KOPT-K1 (cell line): ENCODE measurements around the gene ASB10.

Experiments used
- H3K27ac ChIP-seq: fragments of 200-600 bp; sonication (generic); 2 replicates; pipeline ENCODE4 v1.5.1; 2016; ENCODE audit warnings: antibody characterized with exemption, mild to moderate bottlenecking, low read depth, low read length; ENCODE audit not compliant: poor library complexity, severe bottlenecking
- H3K36me3 ChIP-seq: fragments of 200-600 bp; sonication (generic); 2 replicates; pipeline ENCODE4 v1.5.1; 2017; ENCODE audit warnings: antibody characterized with exemption, mild to moderate bottlenecking, low read length, moderate library complexity; ENCODE audit not compliant: insufficient read depth
- H3K9me3 ChIP-seq: fragments of 200-600 bp; sonication (generic); 2 replicates; pipeline ENCODE4 v1.5.1; 2017; ENCODE audit warnings: antibody characterized with exemption, low read length, mild to moderate bottlenecking; ENCODE audit not compliant: insufficient read depth, poor library complexity, severe bottlenecking

The ASB10 gene

GRCh38 chr7:151201751-151202150 lies 14.7 kb upstream of the ASB10 start:
- no peak overlapping the region for H3K27ac ChIP-seq
- no peaks in the 10 kb centered on the region for H3K9me3 ChIP-seq
- H3K36me3 ChIP-seq = no peaks in the 10 kb centered on the region

DNA sequence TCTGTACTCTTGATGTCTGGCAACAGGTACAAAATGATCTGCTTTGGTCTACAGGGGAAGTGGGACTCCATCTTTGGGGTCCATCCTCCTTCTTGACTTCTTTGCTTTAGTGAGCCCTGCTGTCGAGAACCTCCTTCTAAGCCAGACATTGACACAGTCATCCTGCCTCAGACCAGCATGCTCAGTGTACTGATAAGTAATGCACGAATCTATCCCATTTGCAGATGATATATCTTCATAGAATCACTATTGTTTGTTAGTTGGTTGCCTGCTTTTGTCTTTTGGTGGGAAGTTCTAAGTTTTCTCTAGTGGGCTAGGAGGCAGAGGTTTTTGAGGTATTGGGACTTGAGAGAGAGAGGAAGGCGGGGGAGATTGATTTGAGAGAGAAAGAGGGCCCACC lies 14.3 kb upstream of the ASB10 start:
- Histone ChIP-seq H3K27ac (no peak overlapping the region), H3K9me3 (no peaks in the 10 kb centered on the region), H3K36me3 (no peaks in the 10 kb centered on the region)

DNA sequence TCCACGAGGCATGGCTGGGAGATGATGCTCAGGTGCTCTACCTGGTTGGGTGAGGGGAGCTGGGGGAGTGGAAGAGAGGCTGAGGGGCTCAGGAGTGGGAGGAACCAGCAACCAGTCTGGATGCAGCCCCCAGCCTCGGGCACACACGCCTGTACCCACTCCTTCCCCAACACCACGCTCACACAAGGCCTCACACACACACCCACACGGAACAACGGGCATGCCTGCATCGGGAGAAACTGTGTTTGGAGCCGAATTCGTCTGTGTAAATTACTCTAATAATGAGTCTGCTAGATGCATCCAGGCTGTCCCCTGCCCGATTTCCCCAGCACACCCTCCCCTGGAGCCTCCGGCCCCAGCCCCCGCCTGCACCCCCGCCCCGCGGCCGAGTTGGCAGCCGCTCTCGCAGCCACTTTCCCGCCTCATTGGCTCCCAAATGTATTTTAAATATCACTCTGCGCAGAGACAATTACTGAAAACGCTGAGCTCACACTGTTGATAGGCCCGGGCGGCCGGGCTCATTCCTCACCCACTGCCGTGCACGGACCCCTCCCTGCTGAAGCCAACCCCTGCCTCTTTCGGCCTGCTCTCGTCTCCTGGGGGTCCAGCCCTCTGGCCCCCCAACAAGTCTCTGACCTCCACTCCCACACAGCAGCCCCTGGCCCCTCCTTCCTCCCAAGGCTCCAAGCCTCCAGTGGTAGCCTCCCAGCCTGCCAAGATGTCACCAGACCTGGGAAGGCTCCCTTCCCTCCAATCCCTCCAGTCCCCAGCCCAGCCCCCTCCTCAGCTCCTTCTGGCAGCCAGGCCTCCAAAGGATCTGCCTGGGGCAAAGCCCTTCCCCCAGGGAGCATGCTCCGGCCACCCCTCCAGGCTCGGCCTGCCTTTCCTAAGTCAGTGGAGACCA lies 12.1 kb upstream of the ASB10 start:
- H3K9me3 ChIP-seq = no peaks in the 10 kb centered on the region
- H3K27ac ChIP-seq = no peak overlapping the region
- no peaks in the 10 kb centered on the region for H3K36me3 ChIP-seq

DNA sequence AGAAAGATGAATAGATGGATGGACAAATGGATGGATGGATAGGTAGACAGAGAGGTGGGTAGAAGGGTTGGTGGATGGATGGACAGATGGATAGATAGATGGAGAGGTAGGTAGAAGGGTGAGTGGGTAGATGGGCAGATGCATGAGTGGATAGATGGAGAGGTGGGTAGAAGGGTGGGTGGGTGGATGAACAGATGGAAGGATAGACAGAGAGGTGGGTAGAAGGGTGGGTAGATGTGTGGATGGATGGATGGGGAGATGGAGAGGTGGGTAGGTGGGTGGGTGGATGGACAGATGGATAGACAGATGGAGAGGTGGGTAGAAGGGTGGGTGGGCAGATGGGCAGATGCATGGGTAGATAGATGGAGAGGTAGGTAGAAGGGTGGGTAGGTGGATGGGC lies 10.9 kb upstream of the ASB10 start:
- Histone ChIP-seq H3K9me3 (no peaks in the 10 kb centered on the region), H3K36me3 (no peaks in the 10 kb centered on the region)

GRCh38 chr7:151195616-151196450 lies 8.8 kb upstream of the ASB10 start:
- H3K9me3 ChIP-seq = no peaks in the 10 kb centered on the region
- no peak overlapping the region for H3K27ac ChIP-seq
- no peaks in the 10 kb centered on the region for H3K36me3 ChIP-seq

More for the DNA sequence above, 10.9 kb upstream of the ASB10 start:
- no peak overlapping the region for H3K27ac ChIP-seq

DNA sequence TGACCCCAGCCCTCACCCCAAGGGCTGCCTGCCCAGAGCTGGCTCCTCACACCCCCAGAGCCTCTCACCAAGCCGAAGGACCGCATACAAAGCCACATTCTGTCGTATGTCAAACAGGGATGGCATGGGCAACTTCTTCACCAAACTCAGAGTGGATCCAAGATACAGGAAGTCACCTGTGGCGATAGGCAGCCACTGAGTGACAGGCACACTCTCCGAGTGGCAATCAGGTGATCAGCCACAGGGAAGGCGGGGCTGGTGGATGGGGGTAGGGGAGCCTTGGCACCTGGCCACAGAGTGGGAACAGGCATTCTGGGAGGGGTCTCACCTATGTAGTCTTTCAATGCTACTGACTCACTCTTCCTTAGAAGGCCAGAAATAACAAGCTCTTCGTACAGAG lies 7.1 kb upstream of the ASB10 start:
- Histone ChIP-seq H3K36me3 (no peaks in the 10 kb centered on the region), H3K27ac (no peak overlapping the region), H3K9me3 (no peaks in the 10 kb centered on the region)

- no peak overlapping the region for H3K27ac ChIP-seq
- no peaks in the 10 kb centered on the region for H3K9me3 ChIP-seq
- no peaks in the 10 kb centered on the region for H3K36me3 ChIP-seq
Measured at GRCh38 chr7:151193203-151193978, 6.3 kb upstream of the ASB10 start.

DNA sequence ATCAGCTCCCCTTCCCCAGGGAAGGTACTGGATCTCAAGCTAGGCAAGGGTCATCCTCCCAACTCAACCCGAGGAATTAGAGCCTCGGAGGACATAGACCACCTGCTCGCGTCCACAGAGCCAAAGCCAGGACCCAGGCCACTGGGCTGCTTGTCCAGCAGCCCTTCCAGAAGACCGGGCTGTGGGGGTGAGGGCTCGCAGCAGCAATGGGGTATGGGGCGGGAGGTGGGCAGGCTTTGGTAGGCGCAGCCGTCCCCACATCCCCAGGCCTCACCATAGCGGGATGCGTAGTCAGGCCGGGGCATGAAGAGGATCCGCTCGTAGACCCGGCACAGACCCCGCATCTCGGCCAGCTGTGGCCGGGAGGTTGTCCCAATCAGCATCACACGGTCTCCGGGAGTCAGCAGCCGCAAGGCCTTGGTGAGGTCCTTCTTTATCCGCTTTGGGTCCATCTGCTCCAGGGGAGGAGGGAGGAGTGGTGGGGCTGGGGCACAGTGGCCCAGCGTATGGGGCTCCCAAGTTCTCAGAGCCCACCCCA lies 5.0 kb upstream of the ASB10 start:
- H3K36me3 ChIP-seq = no peaks in the 10 kb centered on the region
- H3K9me3 ChIP-seq = no peaks in the 10 kb centered on the region
- H3K27ac ChIP-seq = no peak overlapping the region

- Histone ChIP-seq H3K36me3 (no peaks in the 10 kb centered on the region), H3K27ac (no peak overlapping the region), H3K9me3 (no peaks in the 10 kb centered on the region)
Measured at GRCh38 chr7:151191544-151191943, 4.5 kb upstream of the ASB10 start.

DNA sequence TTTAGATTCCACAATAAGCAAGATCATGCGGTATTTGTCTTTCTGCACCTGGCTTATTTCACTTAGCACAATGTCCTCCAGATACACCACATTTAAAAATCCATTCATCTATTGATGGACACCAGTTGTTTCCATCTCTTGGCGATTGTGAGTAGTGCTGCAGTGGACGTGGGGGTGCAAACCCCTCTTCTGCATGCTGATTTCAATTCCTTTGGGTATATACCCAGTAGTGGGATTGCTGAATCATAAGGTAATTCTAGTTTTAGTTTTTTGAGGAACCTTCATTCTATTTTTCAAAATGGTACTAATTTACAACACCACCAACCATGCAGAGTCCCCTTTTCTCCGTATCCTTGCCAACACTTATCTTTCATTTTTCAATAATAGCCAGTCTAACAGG lies 2.0 kb upstream of the ASB10 start:
- Histone ChIP-seq H3K9me3 (no peaks in the 10 kb centered on the region), H3K36me3 (no peaks in the 10 kb centered on the region), H3K27ac (no peak overlapping the region)

- no peaks in the 10 kb centered on the region for H3K36me3 ChIP-seq
Measured at GRCh38 chr7:151188252-151188542, 1.1 kb upstream of the ASB10 start.

DNA sequence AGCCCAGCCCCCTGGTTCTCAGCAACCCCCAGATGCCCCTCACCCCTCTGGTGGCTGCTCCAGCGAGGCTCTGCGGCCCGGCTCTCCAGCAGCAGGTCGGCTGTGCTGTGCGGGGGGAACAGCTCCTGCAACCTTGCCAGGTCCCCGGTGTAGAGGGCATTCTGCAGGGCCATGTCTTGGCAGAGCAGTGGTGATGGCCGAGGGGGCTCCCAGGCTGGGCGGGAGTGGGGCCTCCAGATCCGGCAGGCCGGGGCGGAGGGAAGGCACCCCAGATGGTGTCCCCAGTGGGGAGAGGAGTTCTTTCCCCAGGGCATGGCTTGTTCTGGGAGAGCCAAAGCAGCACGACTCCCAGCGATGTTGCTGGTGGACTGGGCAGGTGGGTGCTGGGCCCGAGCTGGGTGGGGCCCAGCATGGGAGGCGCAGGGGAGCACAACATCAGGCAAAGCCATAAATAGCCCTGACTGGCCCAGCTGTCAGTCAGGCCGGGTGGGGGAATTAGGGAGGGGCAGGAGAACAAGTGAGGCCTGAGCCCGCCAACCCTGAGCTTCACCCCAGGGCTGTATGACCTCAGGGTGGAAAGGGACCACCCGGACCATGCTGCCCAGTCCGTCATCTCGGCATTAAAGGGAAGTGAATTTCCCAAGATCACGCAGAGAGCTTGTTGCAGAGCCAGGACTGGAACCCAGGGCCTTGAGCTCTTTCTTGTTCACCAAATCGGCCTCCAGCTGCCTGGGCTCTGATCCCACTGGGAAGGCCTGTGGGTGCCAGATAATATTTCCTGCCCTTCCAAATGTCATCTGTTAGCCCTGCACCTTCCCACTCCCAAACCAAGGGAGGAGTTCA lies 580 bp upstream of the ASB10 start:
- Histone ChIP-seq H3K9me3 (no peaks in the 10 kb centered on the region), H3K36me3 (no peaks in the 10 kb centered on the region), H3K27ac (no peak overlapping the region)

More at GRCh38 chr7:151188252-151188542, 1.1 kb upstream of the ASB10 start:
- no peaks in the 10 kb centered on the region for H3K9me3 ChIP-seq
- H3K27ac ChIP-seq = no peak overlapping the region

DNA sequence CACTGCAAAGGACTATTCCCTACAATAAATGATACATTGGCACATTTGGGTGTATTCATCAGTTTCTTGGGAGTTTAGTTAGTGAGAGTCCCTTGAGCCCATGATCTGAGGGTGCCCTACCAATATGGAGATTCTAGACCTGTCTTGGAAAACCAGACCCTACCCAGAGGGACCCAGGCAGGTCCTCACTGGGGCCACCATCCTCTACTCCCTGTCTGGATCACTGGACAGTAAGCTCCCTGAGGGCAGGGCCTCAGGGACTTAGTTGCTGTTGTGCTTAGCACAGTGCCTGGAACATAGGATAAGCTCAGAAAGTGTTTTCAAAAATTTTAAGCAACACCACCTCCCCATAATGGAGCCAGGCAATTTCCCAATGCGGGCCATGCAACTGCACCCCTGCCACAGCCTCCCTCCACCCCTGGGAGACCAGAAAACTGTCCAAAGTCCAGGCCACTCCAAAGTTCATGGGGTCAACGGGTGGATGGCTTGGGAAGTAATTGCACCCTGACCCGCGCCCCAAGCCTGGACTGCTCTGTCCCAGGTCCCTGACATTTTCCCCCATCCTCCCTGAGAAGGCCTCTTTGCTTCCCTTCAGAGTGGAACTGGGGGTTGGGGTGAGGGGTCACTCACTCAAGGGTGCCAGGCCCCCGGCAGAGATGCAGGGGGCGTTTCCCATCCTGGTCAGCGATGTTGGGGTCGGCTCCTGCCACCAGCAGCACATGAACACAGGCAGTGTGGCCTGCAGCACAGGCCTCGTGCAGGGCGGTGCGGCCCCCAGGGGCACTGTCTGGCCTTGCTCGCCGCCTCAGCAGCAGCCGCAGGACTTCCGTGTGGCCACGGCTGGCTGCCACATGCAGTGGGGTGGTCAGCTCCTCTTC lies 1.0 kb downstream of the ASB10 start:
- no peaks in the 10 kb centered on the region for H3K9me3 ChIP-seq
- H3K27ac ChIP-seq = no peak overlapping the region
- no peaks in the 10 kb centered on the region for H3K36me3 ChIP-seq
